ENCODE measurements around the gene RANBP17.

The RANBP17 gene

GRCh38 chr5:171258737-171259415 is 397.1 kb downstream of the RANBP17 start:
- ATAC-seq = peak; percentile 94
- no peak for TF ChIP-seq BACH2 (CRISPR knock-in tag; IDR thresholded peaks at IDR 0.05; ENCODE audit: borderline replicate concordance)
- TF ChIP-seq PATZ1 (CRISPR knock-in tag; IDR thresholded peaks at IDR 0.05; ENCODE audit: borderline replicate concordance) = no peak
- TF ChIP-seq TSHZ2 (CRISPR knock-in tag; IDR thresholded peaks at IDR 0.05) = no peak
- no peak for TF ChIP-seq CSRNP3 (CRISPR knock-in tag; IDR thresholded peaks at IDR 0.05)
- TF ChIP-seq TCF4 (CRISPR knock-in tag; IDR thresholded peaks at IDR 0.05; ENCODE audit: borderline replicate concordance) = no peak
- TF ChIP-seq ESRRG (CRISPR knock-in tag; IDR thresholded peaks at IDR 0.05) = no peak
- TF ChIP-seq SNAI2 (CRISPR knock-in tag; IDR thresholded peaks at IDR 0.05) = no peak
- no peak for TF ChIP-seq TOX (CRISPR knock-in tag; IDR thresholded peaks at IDR 0.05; ENCODE audit: borderline replicate concordance)
- no peak for TF ChIP-seq ZC3H10 (CRISPR knock-in tag; IDR thresholded peaks at IDR 0.05)
- TF ChIP-seq ISL1 (CRISPR knock-in tag; IDR thresholded peaks at IDR 0.05) = peak; percentile 67
- no peak for TF ChIP-seq ZNF70 (CRISPR knock-in tag; IDR thresholded peaks at IDR 0.05)
- no peak for TF ChIP-seq RARB (CRISPR knock-in tag; IDR thresholded peaks at IDR 0.05)
- no peak for TF ChIP-seq PPARA (CRISPR knock-in tag; IDR thresholded peaks at IDR 0.05; ENCODE audit: borderline replicate concordance)
- TF ChIP-seq GLIS3 (CRISPR knock-in tag; IDR thresholded peaks at IDR 0.05) = no peak
- 0 out of 2 replicates have a peak, but pooled peaks have one; percentile 24 for TF ChIP-seq ZFP3 (CRISPR knock-in tag; IDR thresholded peaks at IDR 0.05)
- TF ChIP-seq ZNF8 (CRISPR knock-in tag; IDR thresholded peaks at IDR 0.05) = no peak
- no peak for TF ChIP-seq ZFP30 (CRISPR knock-in tag; IDR thresholded peaks at IDR 0.05)

- no peak for ATAC-seq
- TF ChIP-seq TCF4 (CRISPR knock-in tag; IDR thresholded peaks at IDR 0.05; ENCODE audit: borderline replicate concordance) = no peak
- no peak for TF ChIP-seq CREB5 (CRISPR knock-in tag; IDR thresholded peaks at IDR 0.05; ENCODE audit: low read depth)
- TF ChIP-seq ARNTL (CRISPR knock-in tag; IDR thresholded peaks at IDR 0.05; ENCODE audit: borderline replicate concordance, low read depth) = no peak
- TF ChIP-seq ESRRG (CRISPR knock-in tag; IDR thresholded peaks at IDR 0.05) = no peak
- no peak for TF ChIP-seq OSR1 (CRISPR knock-in tag; IDR thresholded peaks at IDR 0.05)
- TF ChIP-seq ZNF70 (CRISPR knock-in tag; IDR thresholded peaks at IDR 0.05) = no peak
- no peak for TF ChIP-seq TOX (CRISPR knock-in tag; IDR thresholded peaks at IDR 0.05; ENCODE audit: borderline replicate concordance)
Measured at GRCh38 chr5:171261361-171261760, 399.5 kb downstream of the RANBP17 start.

GRCh38 chr5:171261904-171262303 is 400.1 kb downstream of the RANBP17 start:
- no peak for ATAC-seq
- TF ChIP-seq PATZ1 (CRISPR knock-in tag; IDR thresholded peaks at IDR 0.05; ENCODE audit: borderline replicate concordance) (peak; percentile 75; the same call in 1 of the 2 replicates), ESRRG (CRISPR knock-in tag; IDR thresholded peaks at IDR 0.05) (no peak), ISL1 (CRISPR knock-in tag; IDR thresholded peaks at IDR 0.05) (peak; percentile 99), GLIS3 (CRISPR knock-in tag; IDR thresholded peaks at IDR 0.05) (peak; percentile 54; the same call in 1 of the 2 replicates), TCF4 (CRISPR knock-in tag; IDR thresholded peaks at IDR 0.05; ENCODE audit: borderline replicate concordance) (0 out of 2 replicates have a peak, but pooled peaks have one; percentile 32), CREB5 (CRISPR knock-in tag; IDR thresholded peaks at IDR 0.05; ENCODE audit: low read depth) (peak; percentile 25; the same call in 1 of the 2 replicates), SNAI2 (CRISPR knock-in tag; IDR thresholded peaks at IDR 0.05) (no peak)

All from SK-N-SH treated with all-trans-retinoic acid at 6 μM for 48 hours (cell line).